ENCODE results near the gene VAMP1. TPM values are rescaled to one million over a fixed set of nuclear protein-coding genes. Genes with fewer than 3 reads are reported as not detected.

Gene VAMP1
- total and polyA plus RNA-seq, 2 experiments from 2014 or later, result 13.9 to 16.1 TPM

DNA sequence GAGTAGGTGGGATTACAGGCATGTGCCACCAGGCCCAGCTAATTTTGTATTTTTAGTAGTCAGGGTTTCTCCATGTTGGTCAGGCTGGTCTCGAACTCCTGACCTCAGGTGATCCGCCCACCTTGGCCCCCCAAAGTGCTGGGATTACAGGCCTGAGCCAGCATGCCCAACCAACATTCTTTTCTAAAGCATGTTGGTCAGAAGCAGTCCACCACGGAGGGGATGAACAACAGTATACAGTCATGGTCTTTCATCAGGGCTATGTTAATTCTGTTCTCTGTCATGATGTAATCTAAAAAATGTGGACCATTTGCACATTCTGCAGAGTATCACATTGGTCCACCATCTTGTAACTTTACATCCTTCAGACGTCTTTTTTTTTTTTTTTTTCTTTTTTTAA lies 19.0 kb upstream of the VAMP1 start:
- no peak for TF ChIP-seq ZNF331 (CRISPR knock-in tag; IDR thresholded peaks at IDR 0.05; ENCODE audit: low read depth)
- TF ChIP-seq ZNF114 (CRISPR knock-in tag; IDR thresholded peaks at IDR 0.05), result no peak
- TF ChIP-seq, protein P1, sequence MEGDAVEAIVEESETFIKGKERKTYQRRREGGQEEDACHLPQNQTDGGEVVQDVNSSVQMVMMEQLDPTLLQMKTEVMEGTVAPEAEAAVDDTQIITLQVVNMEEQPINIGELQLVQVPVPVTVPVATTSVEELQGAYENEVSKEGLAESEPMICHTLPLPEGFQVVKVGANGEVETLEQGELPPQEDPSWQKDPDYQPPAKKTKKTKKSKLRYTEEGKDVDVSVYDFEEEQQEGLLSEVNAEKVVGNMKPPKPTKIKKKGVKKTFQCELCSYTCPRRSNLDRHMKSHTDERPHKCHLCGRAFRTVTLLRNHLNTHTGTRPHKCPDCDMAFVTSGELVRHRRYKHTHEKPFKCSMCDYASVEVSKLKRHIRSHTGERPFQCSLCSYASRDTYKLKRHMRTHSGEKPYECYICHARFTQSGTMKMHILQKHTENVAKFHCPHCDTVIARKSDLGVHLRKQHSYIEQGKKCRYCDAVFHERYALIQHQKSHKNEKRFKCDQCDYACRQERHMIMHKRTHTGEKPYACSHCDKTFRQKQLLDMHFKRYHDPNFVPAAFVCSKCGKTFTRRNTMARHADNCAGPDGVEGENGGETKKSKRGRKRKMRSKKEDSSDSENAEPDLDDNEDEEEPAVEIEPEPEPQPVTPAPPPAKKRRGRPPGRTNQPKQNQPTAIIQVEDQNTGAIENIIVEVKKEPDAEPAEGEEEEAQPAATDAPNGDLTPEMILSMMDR (conservative IDR thresholded peaks at IDR 0.05; ENCODE audit: low read depth in 2 of 2), result no peak
- TF ChIP-seq, protein P2, sequence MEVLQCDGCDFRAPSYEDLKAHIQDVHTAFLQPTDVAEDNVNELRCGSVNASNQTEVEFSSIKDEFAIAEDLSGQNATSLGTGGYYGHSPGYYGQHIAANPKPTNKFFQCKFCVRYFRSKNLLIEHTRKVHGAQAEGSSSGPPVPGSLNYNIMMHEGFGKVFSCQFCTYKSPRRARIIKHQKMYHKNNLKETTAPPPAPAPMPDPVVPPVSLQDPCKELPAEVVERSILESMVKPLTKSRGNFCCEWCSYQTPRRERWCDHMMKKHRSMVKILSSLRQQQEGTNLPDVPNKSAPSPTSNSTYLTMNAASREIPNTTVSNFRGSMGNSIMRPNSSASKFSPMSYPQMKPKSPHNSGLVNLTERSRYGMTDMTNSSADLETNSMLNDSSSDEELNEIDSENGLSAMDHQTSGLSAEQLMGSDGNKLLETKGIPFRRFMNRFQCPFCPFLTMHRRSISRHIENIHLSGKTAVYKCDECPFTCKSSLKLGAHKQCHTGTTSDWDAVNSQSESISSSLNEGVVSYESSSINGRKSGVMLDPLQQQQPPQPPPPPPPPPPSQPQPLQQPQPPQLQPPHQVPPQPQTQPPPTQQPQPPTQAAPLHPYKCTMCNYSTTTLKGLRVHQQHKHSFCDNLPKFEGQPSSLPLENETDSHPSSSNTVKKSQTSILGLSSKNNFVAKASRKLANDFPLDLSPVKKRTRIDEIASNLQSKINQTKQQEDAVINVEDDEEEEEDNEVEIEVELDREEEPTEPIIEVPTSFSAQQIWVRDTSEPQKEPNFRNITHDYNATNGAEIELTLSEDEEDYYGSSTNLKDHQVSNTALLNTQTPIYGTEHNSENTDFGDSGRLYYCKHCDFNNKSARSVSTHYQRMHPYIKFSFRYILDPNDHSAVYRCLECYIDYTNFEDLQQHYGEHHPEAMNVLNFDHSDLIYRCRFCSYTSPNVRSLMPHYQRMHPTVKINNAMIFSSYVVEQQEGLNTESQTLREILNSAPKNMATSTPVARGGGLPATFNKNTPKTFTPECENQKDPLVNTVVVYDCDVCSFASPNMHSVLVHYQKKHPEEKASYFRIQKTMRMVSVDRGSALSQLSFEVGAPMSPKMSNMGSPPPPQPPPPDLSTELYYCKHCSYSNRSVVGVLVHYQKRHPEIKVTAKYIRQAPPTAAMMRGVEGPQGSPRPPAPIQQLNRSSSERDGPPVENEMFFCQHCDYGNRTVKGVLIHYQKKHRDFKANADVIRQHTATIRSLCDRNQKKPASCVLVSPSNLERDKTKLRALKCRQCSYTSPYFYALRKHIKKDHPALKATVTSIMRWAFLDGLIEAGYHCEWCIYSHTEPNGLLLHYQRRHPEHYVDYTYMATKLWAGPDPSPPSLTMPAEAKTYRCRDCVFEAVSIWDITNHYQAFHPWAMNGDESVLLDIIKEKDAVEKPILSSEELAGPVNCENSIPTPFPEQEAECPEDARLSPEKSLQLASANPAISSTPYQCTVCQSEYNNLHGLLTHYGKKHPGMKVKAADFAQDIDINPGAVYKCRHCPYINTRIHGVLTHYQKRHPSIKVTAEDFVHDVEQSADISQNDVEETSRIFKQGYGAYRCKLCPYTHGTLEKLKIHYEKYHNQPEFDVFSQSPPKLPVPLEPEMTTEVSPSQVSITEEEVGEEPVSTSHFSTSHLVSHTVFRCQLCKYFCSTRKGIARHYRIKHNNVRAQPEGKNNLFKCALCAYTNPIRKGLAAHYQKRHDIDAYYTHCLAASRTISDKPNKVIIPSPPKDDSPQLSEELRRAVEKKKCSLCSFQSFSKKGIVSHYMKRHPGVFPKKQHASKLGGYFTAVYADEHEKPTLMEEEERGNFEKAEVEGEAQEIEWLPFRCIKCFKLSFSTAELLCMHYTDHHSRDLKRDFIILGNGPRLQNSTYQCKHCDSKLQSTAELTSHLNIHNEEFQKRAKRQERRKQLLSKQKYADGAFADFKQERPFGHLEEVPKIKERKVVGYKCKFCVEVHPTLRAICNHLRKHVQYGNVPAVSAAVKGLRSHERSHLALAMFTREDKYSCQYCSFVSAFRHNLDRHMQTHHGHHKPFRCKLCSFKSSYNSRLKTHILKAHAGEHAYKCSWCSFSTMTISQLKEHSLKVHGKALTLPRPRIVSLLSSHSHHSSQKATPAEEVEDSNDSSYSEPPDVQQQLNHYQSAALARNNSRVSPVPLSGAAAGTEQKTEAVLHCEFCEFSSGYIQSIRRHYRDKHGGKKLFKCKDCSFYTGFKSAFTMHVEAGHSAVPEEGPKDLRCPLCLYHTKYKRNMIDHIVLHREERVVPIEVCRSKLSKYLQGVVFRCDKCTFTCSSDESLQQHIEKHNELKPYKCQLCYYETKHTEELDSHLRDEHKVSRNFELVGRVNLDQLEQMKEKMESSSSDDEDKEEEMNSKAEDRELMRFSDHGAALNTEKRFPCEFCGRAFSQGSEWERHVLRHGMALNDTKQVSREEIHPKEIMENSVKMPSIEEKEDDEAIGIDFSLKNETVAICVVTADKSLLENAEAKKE (CRISPR knock-in tag; IDR thresholded peaks at IDR 0.05), result no peak
- Histone ChIP-seq H3K9me2 (ENCODE audit: insufficient read depth) (no peaks in the 10 kb centered on the region), H3F3A (replicated peaks; ENCODE audit: low read depth) (peaks cover 8% of the 10 kb centered on the region; the same call in 1 of the 2 replicates), H3K4me1 (ENCODE audit: insufficient read depth) (peaks cover 11% of the 10 kb centered on the region), H3K36me3 (ENCODE audit: insufficient read depth) (no peaks in the 10 kb centered on the region; the same call in 1 of the 2 replicates), H3K4me3 (no peak overlapping the region), H2AFZ (no peak overlapping the region), H3K27me3 (ENCODE audit: insufficient read depth) (no peaks in the 10 kb centered on the region), H3K79me2 (replicated peaks; ENCODE audit: insufficient read depth) (peaks cover 16% of the 10 kb centered on the region), H3K4me2 (no peak overlapping the region), H3K27ac (ENCODE audit: low read depth) (0 out of 2 replicates have a peak overlapping the region, but pooled peaks have one; percentile 61), H4K20me1 (replicated peaks; ENCODE audit: insufficient read depth) (no peaks in the 10 kb centered on the region; the same call in 1 of the 2 replicates)
- peaks cover 8% of the 10 kb centered on the region for H3K27me3 Mint-ChIP-seq (ENCODE audit: insufficient read depth, low read depth, poor library complexity)
- H3K9me3 Mint-ChIP-seq, result no peaks in the 10 kb centered on the region
- no peak overlapping the region for H3K4me3 Mint-ChIP-seq
- peaks cover 15% of the 10 kb centered on the region for H3K36me3 Mint-ChIP-seq (ENCODE audit: low read depth)
- ATAC-seq, result no peak
- H3K4me1 Mint-ChIP-seq, result peaks cover 4% of the 10 kb centered on the region; the same call in 1 of the 3 replicates
- no peak overlapping the region for H3K27ac Mint-ChIP-seq
- no peak for DNase-seq (ENCODE audit: low spot score)

Data from GM23338 (cell line).